Urinary bladder (tissue), 4 donors: Measurements from ENCODE around the gene TMEM82. TPM values are rescaled to one million over a fixed set of nuclear protein-coding genes. Genes with fewer than 3 reads are reported as not detected.
A peak's percentile ranks its signal among the peaks of the same experiment; 100 is the strongest.

ENCODE experiments used
- DNase-seq: peaks from one replicate; pipeline ENCODE4 v3.0.0-alpha.2; 2015; ENCODE audit errors: extremely low spot score
- H3K27ac ChIP-seq: one replicate; pipeline ENCODE4 v1.5.1; 2013; ENCODE audit warnings: low read depth, mild to moderate bottlenecking, moderate library complexity
- H3K36me3 ChIP-seq: one replicate; pipeline ENCODE4 v1.6.1; 2013; ENCODE audit warnings: mild to moderate bottlenecking, moderate library complexity; ENCODE audit not compliant: insufficient read depth
- H3K4me1 ChIP-seq: one replicate; pipeline ENCODE4 v1.6.1; 2013; ENCODE audit warnings: mild to moderate bottlenecking, moderate library complexity; ENCODE audit not compliant: insufficient read depth
- H3K4me3 ChIP-seq: one replicate; pipeline ENCODE4 v1.5.1; 2013; ENCODE audit warnings: low read depth, low read length
- WGBS: extraction: QIAGEN DNeasy Blood & Tissue Kit; methylation state at CpG from one replicate; pipeline ENCODE4 v1.1.7; 2013; 5-methylcytosine and 5-hydroxymethylcytosine counted together
- polyA plus RNA-seq: library from polyadenylated mRNA; stranded (reverse); fragments of 200-250 nt; gene quantifications from one replicate; pipeline ENCODE4 v1.2.3, GENCODE V29; 2013
- total RNA-seq: library from RNA; depleted of rRNA; stranded (reverse); fragments of >200 nt; gene quantifications from one replicate; pipeline ENCODE4 v1.2.3, GENCODE V29; 2014
- donor health status: healthy with polysubstance abuse.
- donor health status: healthy.

Gene TMEM82
- total and polyA plus RNA-seq, 2 donors = not detected

DNA sequence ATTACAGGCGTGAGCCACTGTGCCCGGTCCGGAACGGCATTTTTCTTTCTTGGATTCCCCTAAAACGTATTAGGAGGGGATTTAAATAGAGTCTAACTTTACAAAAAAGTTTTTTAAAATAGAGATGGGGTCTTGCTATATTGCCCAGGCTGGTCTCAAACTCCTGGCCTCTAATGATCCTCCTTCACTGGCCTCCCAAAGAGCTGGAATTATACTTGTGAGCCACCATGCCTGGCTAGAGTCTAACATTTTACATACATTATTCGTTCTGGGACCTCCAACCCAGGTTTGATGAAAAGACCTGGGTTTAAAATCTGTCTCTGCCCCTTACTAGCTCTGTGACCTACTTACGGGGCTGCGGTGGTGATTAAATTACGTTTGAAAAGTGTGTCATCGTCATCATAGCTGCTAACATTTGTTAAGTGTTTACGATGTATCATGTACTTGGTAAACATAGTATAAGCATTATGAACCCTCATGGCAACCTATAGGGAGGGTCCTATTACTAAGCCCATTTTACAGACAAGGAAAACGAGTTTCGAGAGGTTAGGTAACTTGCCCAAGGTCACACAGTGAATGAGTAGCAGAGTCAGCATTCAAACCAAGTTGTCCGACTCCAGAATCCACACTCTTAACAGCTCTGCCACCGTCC, 33.7 kb upstream of the TMEM82 start:
- Histone ChIP-seq H3K4me3 (no peak overlapping the region), H3K27ac (no peak overlapping the region), H3K4me1 (no peaks in the 10 kb centered on the region), H3K36me3 (no peaks in the 10 kb centered on the region)
- 85% methylated on average over 15 of the region's 15 CpGs for WGBS
- DNase-seq = no peak

GRCh38 chr1:15709226-15709625, 33.1 kb upstream of the TMEM82 start:
- WGBS = 97% methylated on average over 4 of the region's 4 CpGs
- H3K36me3 ChIP-seq = no peaks in the 10 kb centered on the region
- H3K27ac ChIP-seq = no peak overlapping the region
- no peak for DNase-seq
- H3K4me1 ChIP-seq = no peaks in the 10 kb centered on the region
- H3K4me3 ChIP-seq = no peak overlapping the region

DNA sequence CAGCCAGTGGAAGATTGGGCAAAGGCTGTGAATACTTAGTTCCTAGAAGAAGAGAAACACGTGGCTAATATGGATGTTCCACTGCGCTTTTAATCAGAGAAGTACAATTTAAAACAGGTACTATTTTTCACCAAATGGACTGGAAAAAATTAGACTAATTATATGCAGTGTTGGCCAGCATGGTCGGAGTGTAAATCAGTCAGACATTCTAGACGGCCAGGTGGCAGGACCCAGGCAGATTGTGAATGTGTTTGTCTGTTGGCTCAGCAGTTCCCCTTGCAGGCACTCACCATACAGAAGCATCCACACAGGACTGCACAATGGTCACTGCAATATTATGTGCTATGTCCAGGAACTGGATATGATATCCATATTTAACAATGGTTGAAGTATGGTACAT, 30.1 kb upstream of the TMEM82 start:
- no peak for DNase-seq
- WGBS = 81% methylated on average over 4 of the region's 4 CpGs
- no peaks in the 10 kb centered on the region for H3K4me1 ChIP-seq
- H3K4me3 ChIP-seq = no peak overlapping the region
- no peaks in the 10 kb centered on the region for H3K36me3 ChIP-seq
- H3K27ac ChIP-seq = no peak overlapping the region

DNA sequence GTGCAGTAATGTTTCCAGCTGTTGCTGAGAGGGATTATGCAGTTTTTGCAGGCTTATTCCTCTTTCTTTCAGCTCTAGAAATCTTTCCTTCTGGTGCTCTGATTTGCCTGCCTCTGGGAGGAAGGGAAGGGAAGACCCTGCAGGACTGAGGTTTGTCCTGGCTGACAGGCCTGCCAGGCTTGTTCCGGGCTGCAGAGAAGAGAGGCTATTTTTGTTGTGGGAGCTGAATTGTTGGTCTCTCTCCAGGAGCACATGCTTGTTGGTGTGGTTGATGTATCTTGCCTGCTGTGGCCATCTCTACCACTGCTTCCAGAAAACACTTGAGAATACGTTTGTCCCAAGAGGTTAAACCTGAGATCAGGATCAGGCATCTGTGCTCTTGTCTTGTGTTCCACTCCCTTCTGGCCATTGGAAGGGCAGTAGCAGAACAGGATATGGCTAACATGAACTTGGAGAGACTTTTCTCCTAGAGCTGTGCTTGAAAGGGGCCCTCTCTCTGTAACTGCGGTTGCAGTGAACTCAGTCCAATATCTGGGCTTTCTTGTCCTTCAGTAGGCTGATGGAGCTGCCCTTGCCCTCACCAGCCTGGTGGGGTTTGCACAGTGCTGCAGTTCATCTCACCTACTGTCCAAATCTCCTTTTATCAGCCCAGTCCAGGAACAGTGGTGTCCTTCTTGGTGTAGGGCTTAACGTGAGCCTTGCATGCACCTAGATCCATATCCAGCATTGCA, 27.7 kb upstream of the TMEM82 start:
- WGBS = 34% methylated on average over 4 of the region's 4 CpGs
- Histone ChIP-seq H3K4me3 (no peak overlapping the region), H3K4me1 (no peaks in the 10 kb centered on the region), H3K27ac (peak overlapping the region; percentile 12), H3K36me3 (no peaks in the 10 kb centered on the region)
- no peak for DNase-seq

DNA sequence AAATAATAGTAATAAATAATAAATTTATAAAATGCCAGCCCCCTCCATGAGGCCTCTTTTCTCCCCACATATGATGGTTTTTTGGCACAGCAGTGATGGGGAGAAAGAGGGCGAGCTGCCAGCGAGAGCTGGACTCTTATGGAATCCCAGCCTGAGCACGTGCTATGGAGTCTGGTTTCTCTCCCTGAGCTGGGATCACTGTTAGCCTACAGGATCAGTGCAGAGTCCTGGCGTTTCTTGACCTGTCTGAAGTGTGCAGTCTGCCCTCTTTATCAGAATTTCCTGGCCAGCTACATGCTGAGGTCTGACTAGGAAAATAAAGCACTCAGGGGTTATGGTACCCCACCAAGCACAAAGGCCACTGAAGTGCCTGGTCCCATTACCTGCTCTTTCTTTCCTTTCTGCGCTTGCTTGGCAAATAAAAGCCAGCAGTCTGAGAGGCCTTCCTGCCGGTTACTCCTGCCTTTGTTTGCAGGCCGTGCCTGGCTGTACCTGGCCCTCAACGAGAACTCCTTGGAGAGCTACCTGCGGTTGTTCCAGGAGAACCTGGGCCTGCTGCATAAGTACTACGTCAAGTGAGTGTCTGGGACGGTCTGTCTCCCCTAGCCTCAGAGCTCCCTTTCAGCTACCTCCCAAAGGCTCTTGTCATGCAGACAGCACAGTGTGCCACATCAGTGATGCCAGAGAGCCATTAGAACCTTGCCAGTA, 24.7 kb upstream of the TMEM82 start:
- Histone ChIP-seq H3K4me1 (no peaks in the 10 kb centered on the region), H3K4me3 (no peak overlapping the region), H3K36me3 (no peaks in the 10 kb centered on the region), H3K27ac (no peak overlapping the region)
- 65% methylated on average over 11 of the region's 11 CpGs for WGBS
- DNase-seq = no peak

DNA sequence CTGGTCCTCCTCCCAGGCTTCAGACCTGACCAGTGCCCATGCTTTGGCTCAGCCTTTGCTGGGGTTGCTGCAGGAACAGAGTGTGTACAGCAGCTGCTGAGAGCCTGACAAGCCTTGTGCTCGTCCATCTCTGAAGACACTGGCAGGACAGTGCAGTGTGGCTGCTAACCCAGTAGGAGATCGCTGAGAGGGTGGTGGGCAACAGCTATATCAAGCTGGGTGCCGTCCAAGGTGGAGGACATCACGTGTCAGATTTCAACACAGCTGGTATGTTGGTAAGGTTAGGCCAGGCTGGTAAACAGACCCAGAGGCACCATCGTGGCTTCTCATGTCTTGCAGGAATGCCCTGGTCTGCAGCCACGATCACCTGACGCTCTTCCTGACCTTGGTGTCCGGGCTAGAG, 24.1 kb upstream of the TMEM82 start:
- 86% methylated on average over 8 of the region's 8 CpGs for WGBS
- H3K27ac ChIP-seq = no peak overlapping the region
- H3K36me3 ChIP-seq = no peaks in the 10 kb centered on the region
- no peak overlapping the region for H3K4me3 ChIP-seq
- no peak for DNase-seq
- H3K4me1 ChIP-seq = no peaks in the 10 kb centered on the region

- H3K4me1 ChIP-seq = no peaks in the 10 kb centered on the region
- no peaks in the 10 kb centered on the region for H3K36me3 ChIP-seq
- DNase-seq = no peak
- no peak overlapping the region for H3K4me3 ChIP-seq
- no peak overlapping the region for H3K27ac ChIP-seq
- WGBS = 87% methylated on average over 12 of the region's 12 CpGs
Measured at GRCh38 chr1:15719381-15720120, 22.7 kb upstream of the TMEM82 start.

GRCh38 chr1:15720861-15721260, 21.4 kb upstream of the TMEM82 start:
- 95% methylated on average over 3 of the region's 3 CpGs for WGBS
- Histone ChIP-seq H3K4me3 (no peak overlapping the region), H3K36me3 (peaks cover 4% of the 10 kb centered on the region), H3K27ac (no peak overlapping the region), H3K4me1 (no peaks in the 10 kb centered on the region)
- no peak for DNase-seq

DNA sequence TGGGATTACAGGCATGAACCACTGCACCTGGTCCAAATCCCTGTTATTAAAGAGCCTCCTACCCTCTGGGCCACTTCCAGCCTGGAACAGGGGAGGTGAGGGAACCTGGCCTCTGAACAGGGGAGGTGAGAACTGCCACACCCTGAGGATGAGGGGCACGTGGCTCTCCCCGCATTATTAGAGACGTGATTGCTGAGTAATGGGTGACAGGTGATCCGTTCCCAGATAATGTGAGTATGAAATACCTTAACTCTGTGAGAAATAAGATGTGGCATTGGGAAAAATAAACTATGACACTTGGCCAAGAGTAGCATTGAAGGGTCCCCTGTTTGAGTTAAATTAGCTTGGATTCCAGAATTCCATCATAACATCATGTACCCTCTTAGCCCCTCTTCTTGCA, 19.9 kb upstream of the TMEM82 start:
- no peak for DNase-seq
- Histone ChIP-seq H3K4me3 (no peak overlapping the region), H3K27ac (no peak overlapping the region), H3K4me1 (no peaks in the 10 kb centered on the region), H3K36me3 (peaks cover 6% of the 10 kb centered on the region)
- 91% methylated on average over 4 of the region's 4 CpGs for WGBS

GRCh38 chr1:15722836-15723532, 19.3 kb upstream of the TMEM82 start:
- H3K4me1 ChIP-seq = no peaks in the 10 kb centered on the region
- no peak overlapping the region for H3K4me3 ChIP-seq
- peaks cover 8% of the 10 kb centered on the region for H3K36me3 ChIP-seq
- WGBS = 80% methylated on average over 13 of the region's 13 CpGs
- no peak for DNase-seq
- no peak overlapping the region for H3K27ac ChIP-seq

- peaks cover 11% of the 10 kb centered on the region for H3K36me3 ChIP-seq
- no peak overlapping the region for H3K27ac ChIP-seq
- no peak for DNase-seq
- H3K4me1 ChIP-seq = no peaks in the 10 kb centered on the region
- WGBS = 88% methylated on average over 20 of the region's 20 CpGs
- no peak overlapping the region for H3K4me3 ChIP-seq
Measured at GRCh38 chr1:15723631-15724246, 18.6 kb upstream of the TMEM82 start.

DNA sequence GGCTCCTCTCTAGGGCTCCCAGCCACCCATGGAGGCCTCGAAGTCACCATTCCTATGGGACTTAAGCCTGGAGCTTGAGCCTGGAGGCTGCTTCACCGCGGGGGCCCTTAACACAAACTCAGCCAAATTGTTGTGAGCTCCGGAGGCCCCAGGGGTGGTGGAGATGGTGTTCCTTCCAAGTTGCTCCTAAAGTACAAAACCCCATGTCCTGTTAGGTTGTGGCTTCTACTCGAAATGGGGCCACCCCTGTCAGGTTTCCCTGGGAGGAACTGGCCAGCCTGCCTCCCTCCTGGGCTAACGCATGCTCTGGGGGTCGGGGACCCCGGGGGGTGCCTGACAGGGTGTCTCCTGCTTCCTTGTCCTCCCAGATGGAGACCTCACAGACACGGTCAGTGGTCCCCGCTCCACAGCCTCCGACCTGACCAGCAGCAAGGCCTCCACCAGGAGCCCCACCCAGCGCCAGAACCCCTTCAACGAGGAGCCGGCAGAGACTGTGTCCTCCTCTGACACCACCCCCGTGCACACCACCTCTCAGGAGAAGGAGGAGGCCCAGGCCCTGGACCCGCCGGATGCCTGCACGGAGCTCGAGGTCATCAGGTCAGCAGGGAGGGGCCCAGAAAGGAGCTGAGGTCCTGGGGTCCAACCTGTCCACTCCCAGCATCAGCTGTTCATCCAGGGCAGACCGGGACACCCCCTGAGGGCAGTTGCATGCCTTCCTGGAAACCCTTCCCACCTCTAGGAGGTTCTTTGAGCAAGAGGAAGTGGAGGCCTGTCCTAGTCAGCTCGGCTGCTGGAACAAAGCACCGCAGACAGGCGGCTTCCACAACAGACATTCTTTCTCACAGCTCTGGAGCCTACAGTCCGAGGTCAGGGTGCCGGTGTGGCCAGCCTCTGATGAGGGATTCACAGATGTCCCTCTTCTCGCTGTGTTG, 17.1 kb upstream of the TMEM82 start:
- no peak for DNase-seq
- Histone ChIP-seq H3K4me1 (no peaks in the 10 kb centered on the region), H3K36me3 (peaks cover 11% of the 10 kb centered on the region), H3K4me3 (no peak overlapping the region), H3K27ac (no peak overlapping the region)
- WGBS = 79% methylated on average over 26 of the region's 26 CpGs
